NCI-H2107 treated with DMSO at 0.1 percent for 48 hours (cell line): Measurements from ENCODE around the gene SHISAL1.
A peak's percentile ranks its signal among the peaks of the same experiment; 100 is the strongest.

Experiments used
- DNase-seq: peaks from one replicate; lab custom pipeline; 2025; ENCODE audit not compliant: unreplicated experiment; lab: John Stamatoyannopoulos, UW

Gene SHISAL1

DNA sequence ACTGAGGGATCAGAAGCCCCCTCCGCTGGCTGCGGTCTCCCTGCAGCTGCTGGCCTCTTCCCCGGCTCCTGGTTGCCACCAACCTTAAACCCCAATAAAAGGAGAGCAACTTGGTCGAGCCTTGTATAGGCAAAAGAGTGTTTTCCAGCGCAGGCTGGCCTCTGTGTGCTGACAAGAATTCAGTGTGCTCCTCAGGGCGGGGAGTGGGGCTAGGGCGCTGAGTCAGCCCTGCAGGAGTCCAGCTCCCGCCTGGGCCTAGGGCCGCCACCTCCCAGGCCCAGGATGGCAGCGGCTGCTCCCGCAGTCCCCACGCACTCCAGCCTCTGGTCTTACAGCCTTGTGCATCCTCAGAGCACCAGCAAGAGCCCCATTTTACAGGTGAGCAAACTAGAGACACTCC, at the start of gene SHISAL1:
Gene SHISAL1, minus strand, starts transcription at position 186 of the 400 bp plus-strand sequence. CDS start 12,006 bp downstream, outside the sequence.
- DNase-seq: no peak

GRCh38 chr22:44361391-44362126, 48.8 kb upstream of the SHISAL1 start:
- DNase-seq: no peak

DNA sequence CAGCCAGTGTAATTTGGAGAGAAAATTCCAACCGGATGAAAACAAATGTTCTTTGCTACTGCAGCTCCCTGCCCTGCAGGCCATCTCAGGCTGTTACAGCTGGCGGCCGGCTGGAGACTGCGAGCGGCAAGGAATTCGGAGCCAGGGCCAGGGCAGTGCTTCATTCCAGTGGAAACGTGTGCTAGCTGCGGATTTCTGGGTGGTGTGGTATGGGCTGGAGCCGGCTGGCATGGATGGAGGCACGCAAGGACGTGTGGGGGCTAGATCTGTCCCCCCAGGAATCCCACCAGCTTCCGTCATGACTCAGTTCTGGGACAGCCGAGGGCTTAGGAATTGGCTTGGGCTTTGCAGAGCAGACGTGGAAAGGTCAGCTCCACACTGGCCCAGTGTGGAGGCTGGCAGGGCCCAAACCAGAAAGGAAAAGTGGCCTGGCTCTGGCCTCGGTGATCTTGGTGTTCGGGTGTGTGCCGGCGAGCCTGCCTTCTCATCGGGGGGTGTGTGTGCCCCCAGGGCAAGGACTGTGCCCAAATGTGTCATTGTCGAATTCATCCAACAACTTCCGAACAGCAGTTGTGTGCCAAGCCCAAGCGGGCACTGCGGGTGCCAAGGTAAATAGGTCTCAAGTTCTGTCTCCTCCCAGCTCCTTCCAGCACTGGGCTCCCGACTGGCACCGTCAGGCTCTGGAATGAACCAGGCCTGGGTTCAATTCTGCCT, 48.1 kb upstream of the SHISAL1 start:
- DNase-seq: no peak

- no peak for DNase-seq
These were observed 47.5 kb upstream of the SHISAL1 start for GRCh38 chr22:44360306-44360667.

DNA sequence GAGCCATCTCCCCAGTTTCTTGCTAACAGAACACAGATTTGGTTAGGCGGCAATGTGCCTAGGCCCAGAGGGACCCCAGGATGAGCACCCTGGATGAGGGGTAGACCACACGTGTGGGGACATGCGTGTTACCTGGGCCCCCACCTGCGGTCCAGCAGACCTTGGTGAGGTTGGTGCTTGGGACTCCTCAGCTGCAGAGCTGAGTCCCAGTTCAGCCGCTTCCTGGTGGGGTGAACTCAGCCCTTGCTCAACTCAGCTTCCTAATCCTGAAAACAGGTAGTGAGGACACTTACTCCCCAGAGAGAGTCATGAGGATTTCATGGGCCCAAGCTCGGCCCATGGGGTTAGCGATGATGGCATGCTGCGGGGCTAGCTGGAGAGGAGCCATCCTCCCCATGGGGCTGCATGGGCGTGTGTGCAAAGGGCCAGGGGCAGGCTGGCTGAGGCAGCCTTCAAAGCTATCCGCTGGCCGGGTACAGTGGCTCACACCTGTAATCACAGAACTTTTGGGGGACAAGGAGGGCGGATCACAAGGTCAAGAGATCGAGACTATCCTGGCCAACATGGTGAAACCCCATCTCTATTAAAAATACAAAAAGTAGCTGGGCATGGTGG, 46.9 kb upstream of the SHISAL1 start:
- no peak for DNase-seq

- DNase-seq: no peak
These were observed 46.1 kb upstream of the SHISAL1 start for GRCh38 chr22:44358709-44359440.

DNA sequence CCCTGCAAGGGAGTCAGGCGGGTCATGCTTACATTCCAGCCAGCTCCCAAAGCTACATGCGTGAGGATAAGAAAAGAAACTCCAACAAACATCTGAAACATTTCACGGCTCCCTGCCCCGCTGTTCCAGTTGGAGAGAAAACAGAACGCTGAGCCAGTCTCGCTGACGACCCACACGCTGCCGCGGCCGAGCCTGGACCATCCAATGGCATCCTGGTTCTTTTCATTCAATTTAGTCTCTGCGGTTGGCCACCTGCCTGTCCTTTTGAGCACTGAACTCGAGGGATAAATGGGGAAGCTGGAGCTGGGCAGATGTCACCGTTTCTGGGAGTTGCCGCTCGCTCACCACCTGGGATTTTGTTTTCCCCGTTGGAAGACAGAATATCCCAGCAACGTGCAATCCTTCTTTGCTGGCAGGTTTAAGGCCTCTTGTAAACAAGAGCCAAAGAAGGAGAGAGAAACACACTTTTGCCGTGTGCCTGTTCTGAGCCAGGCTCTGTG, 45.3 kb upstream of the SHISAL1 start:
- DNase-seq: peak; percentile 84

DNA sequence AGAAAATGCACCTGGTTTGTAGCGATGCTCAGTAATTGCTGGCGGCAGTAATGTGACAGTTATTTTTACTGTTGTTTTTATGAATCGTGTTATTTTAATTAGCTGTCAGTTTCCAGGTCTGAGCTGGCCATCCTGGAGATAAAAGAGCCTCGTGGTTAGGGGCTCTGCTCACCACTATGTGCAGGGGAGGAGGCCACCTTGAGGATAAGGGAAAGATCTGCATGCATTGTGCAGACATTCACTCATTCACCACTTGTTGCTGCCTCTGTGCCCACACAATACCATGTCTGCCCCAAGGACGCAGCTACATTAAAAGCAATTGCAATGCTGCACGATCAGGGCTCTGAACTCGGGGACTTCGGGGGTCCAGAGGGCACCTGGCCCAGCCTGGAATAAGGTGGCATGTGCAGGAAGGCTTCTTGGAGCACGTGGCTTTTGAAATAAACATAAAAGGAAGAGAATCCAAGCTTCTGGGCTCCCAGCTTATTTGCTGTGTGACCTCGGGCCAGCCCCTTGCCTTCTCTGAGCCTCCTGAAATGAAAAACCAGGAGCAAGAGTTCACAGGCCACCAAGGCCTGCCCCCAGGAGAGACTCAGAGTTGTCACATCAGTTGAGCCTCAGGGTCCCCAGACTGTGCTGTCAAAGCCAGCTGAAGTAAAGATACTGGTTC, 44.7 kb upstream of the SHISAL1 start:
- no peak for DNase-seq

DNA sequence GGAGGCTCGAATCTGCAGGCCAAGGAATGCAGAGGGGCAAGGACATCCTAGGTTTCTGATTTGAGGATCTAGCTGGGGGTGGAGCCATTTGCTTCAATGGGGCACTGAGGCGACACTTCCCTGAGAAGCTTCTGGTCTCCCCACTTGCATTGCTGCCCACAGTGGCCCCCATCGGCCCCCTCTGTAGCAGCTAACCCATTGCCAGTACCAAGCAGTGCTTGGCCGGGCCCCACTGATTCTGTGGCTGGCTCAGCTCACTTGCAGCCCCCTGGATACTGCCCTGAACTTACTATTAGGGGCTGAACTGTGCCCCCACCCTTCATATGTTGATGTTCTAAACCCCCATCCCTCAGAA, 42.9 kb upstream of the SHISAL1 start:
- DNase-seq: no peak

DNA sequence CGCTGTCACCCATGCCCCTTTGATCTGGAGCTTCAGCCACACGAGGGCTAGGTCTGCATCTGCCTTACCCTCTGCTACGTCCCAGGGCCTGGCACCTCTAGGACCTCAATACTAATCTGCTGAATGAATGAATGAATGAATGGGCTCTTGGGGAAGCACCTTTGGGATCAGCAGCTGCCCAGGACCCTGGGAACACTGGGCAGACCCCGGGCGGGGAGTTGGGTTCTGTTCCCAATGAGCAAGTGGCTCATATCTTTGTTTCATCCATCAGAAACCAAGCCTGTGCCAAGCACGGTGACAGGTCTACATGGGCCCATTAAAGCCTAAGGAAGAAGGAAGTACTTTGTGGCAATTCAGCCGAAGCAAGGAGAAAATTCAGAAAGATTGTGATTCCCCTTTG, 41.5 kb upstream of the SHISAL1 start:
- DNase-seq: no peak

- DNase-seq: no peak
These were observed 40.3 kb upstream of the SHISAL1 start for GRCh38 chr22:44353041-44353440.

DNA sequence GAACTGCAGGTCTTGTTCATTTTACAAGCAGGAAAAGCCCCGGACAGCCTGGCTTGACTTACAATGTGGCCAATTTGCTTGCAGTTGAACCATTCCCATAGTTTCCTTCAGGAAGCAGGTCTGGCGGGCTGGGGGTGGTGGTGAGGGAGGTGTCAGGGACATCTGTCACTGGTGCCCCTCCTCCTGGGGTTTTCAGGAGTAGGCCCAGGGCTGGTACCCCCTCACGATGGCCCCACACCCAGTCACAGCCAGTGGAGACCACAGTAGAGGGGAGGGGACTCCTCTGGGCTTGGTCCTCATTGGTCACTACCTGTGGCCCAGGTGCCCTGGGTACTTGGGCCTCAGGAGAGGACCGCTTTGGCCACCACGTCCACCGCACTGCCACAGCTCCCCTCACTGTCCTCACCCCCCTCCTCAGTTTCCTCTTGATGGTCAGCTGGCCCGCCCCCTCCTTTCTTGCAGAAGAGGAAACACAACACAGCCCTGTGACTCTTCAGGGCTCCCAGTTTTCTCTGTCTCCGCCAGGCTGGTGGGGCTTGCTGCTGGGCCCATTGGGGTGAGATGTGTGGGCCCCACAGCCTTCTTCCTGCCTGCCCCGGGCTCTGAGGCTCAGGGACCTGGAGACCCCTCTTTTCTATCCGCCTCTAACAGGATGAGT, 39.8 kb upstream of the SHISAL1 start:
- no peak for DNase-seq

GRCh38 chr22:44351685-44352377, 39.1 kb upstream of the SHISAL1 start:
- DNase-seq: peak; percentile 50

DNA sequence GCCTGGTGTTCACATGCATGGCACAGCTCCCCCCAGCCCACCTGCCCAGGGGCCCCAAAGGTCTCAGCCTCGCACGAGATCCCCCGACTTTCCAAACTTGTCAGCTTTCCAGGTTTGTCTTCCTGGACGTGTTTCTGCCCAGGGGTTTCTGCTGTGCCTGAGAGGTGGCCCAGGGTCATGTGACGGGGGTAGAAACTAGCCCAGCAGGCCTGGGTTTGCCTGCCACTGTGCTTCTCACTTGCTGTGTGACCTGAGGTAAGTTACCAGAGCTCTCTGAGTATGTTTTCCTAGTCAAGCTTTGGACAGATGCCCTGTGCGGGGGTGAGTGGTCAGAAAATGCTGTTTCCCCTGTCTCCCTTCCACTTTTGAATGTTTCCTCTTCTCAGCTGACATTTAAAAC, 38.3 kb upstream of the SHISAL1 start:
- DNase-seq: no peak

GRCh38 chr22:44349594-44349993, 36.8 kb upstream of the SHISAL1 start:
- no peak for DNase-seq

DNA sequence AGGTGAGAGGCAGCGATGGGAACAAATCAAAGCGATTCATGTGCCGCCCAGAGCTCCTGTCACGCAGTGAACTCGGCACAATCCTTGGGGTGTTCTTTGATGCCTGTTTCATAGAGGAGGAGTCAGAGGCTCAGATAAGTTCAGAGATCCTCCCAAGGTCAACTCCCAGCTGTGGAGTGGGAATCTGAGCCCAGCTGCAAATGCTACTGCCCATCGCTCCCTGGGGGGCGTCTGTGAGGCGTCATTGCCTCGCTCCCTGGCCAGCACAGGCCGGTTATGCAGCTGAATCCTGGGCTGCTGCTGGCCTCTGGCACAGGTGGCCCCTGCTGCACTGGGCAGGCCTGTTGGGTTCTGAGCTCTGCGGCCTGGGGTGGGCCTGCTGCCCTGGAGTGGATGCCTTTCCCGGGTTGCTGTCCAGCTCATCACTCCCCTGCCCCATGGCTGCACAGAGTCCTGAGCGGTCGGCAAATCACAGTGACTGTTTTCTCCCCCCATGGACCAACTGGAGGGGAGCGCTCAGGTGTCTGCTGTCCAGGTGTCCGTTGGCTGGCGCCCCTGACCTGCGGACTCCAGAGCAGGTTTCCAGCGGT, 36.3 kb upstream of the SHISAL1 start:
- no peak for DNase-seq

- DNase-seq: no peak
These were observed 34.8 kb upstream of the SHISAL1 start for GRCh38 chr22:44347549-44347948.

- DNase-seq: no peak
These were observed 34.3 kb upstream of the SHISAL1 start for GRCh38 chr22:44347080-44347479.

GRCh38 chr22:44345872-44346271, 33.1 kb upstream of the SHISAL1 start:
- no peak for DNase-seq
